Esophagus muscularis mucosa (tissue), 4 donors: Measurements from ENCODE around the gene EPSTI1. TPM values are rescaled to one million over a fixed set of nuclear protein-coding genes. Genes with fewer than 3 reads are reported as not detected.

ENCODE experiments used
- DNase-seq: peaks from one replicate; pipeline ENCODE4 v3.0.0-alpha.2; 2017; ENCODE audit errors: extremely low spot score
- H3K27ac ChIP-seq, 4 donors: fragments of 200-600 bp; sonication (generic); replicated peaks in 1 of 4; 1 replicate in 3 of 4; 2 replicates in 1 of 4; pipeline ENCODE4 v1.5.1; 2016 to 2019; ENCODE audit warnings: mild to moderate bottlenecking in 1 of 4
- H3K27me3 ChIP-seq, 4 donors: fragments of 200-600 bp; sonication (generic); one replicate each; pipeline versions ENCODE4 v1.5.1 to v1.6.0; 2016 to 2019
- H3K36me3 ChIP-seq, 4 donors: fragments of 200-600 bp; sonication (generic); one replicate each; pipeline ENCODE4 v1.5.1; 2016 to 2019
- H3K4me1 ChIP-seq, 4 donors: fragments of 200-600 bp; sonication (generic); one replicate each; pipeline ENCODE4 v1.5.1; 2016 to 2019
- H3K4me3 ChIP-seq, 4 donors: fragments of 200-600 bp; sonication (generic); 1 replicate in 2 of 4; 2 replicates in 2 of 4; pipeline ENCODE4 v1.5.1; 2016 to 2019; ENCODE audit warnings: mild to moderate bottlenecking in 4 of 4, moderate library complexity in 1 of 4
- H3K9me3 ChIP-seq, 4 donors: fragments of 200-600 bp; sonication (generic); 1 replicate in 3 of 4; 2 replicates in 1 of 4; pipeline ENCODE4 v1.5.1; 2016 to 2019
- CTCF ChIP-seq, 3 experiments: fragments of 200-600 bp in 2 of 3; fragments of 450-650 bp in 1 of 3; sonication (generic) in 2 of 3; IDR thresholded peaks; one replicate each; pipeline ENCODE4 v1.5.1; 2017 to 2019; ENCODE audit warnings: antibody characterized with exemption in 3 of 3, mild to moderate bottlenecking in 2 of 3, moderate library complexity in 1 of 3
- EP300 ChIP-seq: sonication (generic); formaldehyde crosslinking; IDR thresholded peaks from one replicate; pipeline ENCODE4 v1.6.1; 2017; ENCODE audit warnings: antibody characterized with exemption
- POLR2A ChIP-seq: fragments of 450-650 bp; IDR thresholded peaks from one replicate; pipeline ENCODE4 v1.6.1; 2017; ENCODE audit warnings: antibody characterized with exemption, moderate library complexity, mild to moderate bottlenecking, low read depth
- POLR2AphosphoS5 ChIP-seq, 2 donors: sonication (generic); formaldehyde crosslinking; IDR thresholded peaks; one replicate each; pipeline ENCODE4 v1.6.1; 2017; ENCODE audit warnings: antibody characterized with exemption in 2 of 2
- WGBS: methylation state at CpG from one replicate; pipeline ENCODE4 v1.1.5; 2018; 5-methylcytosine and 5-hydroxymethylcytosine counted together
- intact Hi-C: fragments of 100-400 bp; cut with DNase I; formaldehyde crosslinking; loops from one replicate; pipeline ENCODE4 v1.15.1; 2023
- total RNA-seq, 4 donors: library from RNA; depleted of rRNA; stranded (reverse); fragments of >200 nt; gene quantifications; one replicate each; pipeline versions ENCODE4 v1.1.0 to v1.2.1, GENCODE V29; 2016

Gene EPSTI1
- total RNA-seq, 4 donors from 2014 or later, result 4.6 to 16.3 (median 9.6) TPM

DNA sequence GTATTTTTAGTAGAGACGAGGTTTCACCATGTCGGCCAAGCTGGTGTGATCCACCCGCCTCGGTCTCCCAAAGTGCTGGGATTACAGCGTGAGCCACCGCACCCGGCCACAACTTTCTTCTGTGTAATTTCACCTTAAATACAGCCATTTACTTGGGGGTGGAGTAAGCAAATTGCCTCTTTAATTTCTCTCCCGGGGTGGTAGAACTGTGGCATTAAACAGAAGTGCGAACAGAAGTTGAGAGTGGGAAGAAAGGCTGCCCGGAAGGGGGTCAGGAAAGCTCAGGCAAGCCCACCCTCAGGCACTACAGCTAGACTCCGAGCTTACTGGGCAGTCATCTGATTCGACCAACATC, 30.9 kb upstream of the EPSTI1 start:
- intact Hi-C loops, result loop anchor here (2.0 kb wide), 1 partner anchor 52 kb away; no protein-coding TSS in a partner anchor
- Histone ChIP-seq H3K4me1 (peaks cover 10 to 42% (median 35%) of the 10 kb centered on the region in 4 donors), H3K27ac (peak overlapping the region; percentile 78 to 85 (median 84)), H3K36me3 (peaks cover 0 to 5% (median 2%) of the 10 kb centered on the region in 4 donors), H3K27me3 (peaks cover 0 to 4% (median 0%) of the 10 kb centered on the region in 4 donors), H3K9me3 (no peaks in the 10 kb centered on the region), H3K4me3 (peak overlapping the region; percentile 61 to 80 (median 68))
- no peak for DNase-seq
- no peak for TF ChIP-seq CTCF (IDR thresholded peaks at IDR 0.05)
- no peak for TF ChIP-seq EP300
- TF ChIP-seq POLR2AphosphoS5 (IDR thresholded peaks at IDR 0.05), result no peak
- TF ChIP-seq POLR2A, result no peak
- WGBS, result 78% methylated on average over 10 of the region's 12 CpGs

- Histone ChIP-seq H3K27ac (no peak overlapping the region), H3K4me3 (no peak overlapping the region), H3K36me3 (no peaks in the 10 kb centered on the region), H3K27me3 (peaks cover 0 to 4% (median 0%) of the 10 kb centered on the region in 4 donors), H3K4me1 (peaks cover 10 to 38% (median 33%) of the 10 kb centered on the region in 4 donors), H3K9me3 (no peaks in the 10 kb centered on the region)
- intact Hi-C loops, result loop anchor here (2.0 kb wide), 1 partner anchor 51 kb away; no protein-coding TSS in a partner anchor
- no peak for DNase-seq
- 84% methylated on average over 11 of the region's 11 CpGs for WGBS
- TF ChIP-seq POLR2A, result no peak
- TF ChIP-seq EP300, result no peak
Measured at GRCh38 chr13:43021926-43022670, 30.1 kb upstream of the EPSTI1 start.

DNA sequence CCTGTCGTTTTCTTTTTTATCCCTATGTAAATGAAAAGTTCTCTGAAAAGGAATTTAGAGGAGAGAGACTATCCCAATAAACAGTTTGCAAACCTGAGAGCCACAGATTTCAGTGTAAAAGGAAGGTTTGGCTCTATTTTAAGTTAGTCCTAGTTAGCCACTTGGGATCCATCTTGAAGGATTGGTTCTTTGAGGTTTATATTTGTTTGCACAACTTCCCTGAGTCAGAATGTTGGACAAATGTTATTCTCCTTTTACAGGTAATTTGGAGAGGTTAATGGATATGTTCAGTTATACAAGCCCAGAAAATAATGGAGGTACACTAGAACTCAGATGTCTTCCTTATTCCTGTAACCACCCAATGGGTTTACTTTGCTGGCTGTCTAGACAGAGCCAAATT, 28.8 kb upstream of the EPSTI1 start:
- Histone ChIP-seq H3K36me3 (no peaks in the 10 kb centered on the region), H3K4me1 (peaks cover 10 to 27% (median 23%) of the 10 kb centered on the region in 4 donors), H3K27ac (no peak overlapping the region), H3K9me3 (no peaks in the 10 kb centered on the region), H3K4me3 (no peak overlapping the region), H3K27me3 (peaks cover 0 to 4% (median 0%) of the 10 kb centered on the region in 4 donors)
- DNase-seq, result no peak
- intact Hi-C loops, result no loop called here
- 76% methylated on average over 1 of the region's 1 CpG for WGBS
- TF ChIP-seq POLR2AphosphoS5 (IDR thresholded peaks at IDR 0.05) (no peak), EP300 (no peak), POLR2A (no peak)

DNA sequence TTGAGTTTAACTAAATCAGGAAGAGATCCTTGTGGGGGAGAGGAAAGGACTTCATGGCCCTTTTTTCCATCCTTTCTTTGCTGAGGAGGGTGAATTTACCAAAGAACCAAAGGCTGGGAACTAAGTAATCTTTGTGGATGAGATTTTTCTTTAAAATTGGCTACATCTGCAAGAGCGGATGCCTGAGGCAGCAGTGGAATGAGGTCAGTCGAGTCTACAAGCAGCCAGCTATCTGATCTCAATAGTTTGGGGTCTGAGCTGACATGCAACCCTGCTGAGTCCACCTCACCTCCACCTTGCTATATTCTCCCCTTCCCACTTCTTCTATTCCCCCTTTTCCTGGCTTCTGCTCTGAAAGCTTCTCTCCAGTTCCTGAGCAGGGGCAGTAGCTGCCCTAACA, 27.8 kb upstream of the EPSTI1 start:
- H3K9me3 ChIP-seq, result no peaks in the 10 kb centered on the region
- H3K27ac ChIP-seq, result no peak overlapping the region
- no peak for TF ChIP-seq CTCF (IDR thresholded peaks at IDR 0.05)
- TF ChIP-seq EP300, result no peak
- no peak for TF ChIP-seq POLR2AphosphoS5 (IDR thresholded peaks at IDR 0.05)
- TF ChIP-seq POLR2A, result no peak
- 67% methylated on average over 2 of the region's 2 CpGs for WGBS
- H3K36me3 ChIP-seq, result no peaks in the 10 kb centered on the region
- intact Hi-C loops, result no loop called here
- H3K27me3 ChIP-seq, result peaks cover 0 to 4% (median 0%) of the 10 kb centered on the region in 4 donors
- H3K4me1 ChIP-seq, result peaks cover under 1 to 17% (median 13%) of the 10 kb centered on the region in 4 donors
- no peak for DNase-seq
- H3K4me3 ChIP-seq, result no peak overlapping the region

DNA sequence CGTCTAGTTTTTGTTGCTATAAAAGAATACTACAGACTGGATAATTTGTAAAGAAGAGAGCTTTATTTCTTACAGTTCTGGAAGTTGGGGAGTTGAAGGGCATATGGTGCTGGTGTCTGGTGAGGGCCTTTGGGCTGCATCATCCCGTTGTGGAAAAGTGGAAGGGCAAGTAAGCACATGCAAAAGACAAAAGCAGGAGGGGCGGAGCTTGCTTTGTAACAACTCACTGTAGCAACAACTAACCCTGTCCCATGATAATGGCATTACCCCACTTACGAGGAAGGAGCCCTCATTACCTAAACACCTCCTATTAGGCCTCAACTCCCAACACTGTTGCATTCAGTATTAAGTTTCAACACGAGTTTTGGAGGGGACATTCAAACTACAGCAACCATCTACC, 24.2 kb upstream of the EPSTI1 start:
- no peak for TF ChIP-seq CTCF (IDR thresholded peaks at IDR 0.05)
- no peak for TF ChIP-seq POLR2AphosphoS5 (IDR thresholded peaks at IDR 0.05)
- no peak for TF ChIP-seq POLR2A
- TF ChIP-seq EP300, result no peak
- no peaks in the 10 kb centered on the region for H3K27me3 ChIP-seq
- intact Hi-C loops, result no loop called here
- no peak overlapping the region for H3K4me3 ChIP-seq
- no peaks in the 10 kb centered on the region for H3K36me3 ChIP-seq
- DNase-seq, result no peak
- 87% methylated on average over 5 of the region's 5 CpGs for WGBS
- no peaks in the 10 kb centered on the region for H3K4me1 ChIP-seq
- no peak overlapping the region for H3K27ac ChIP-seq
- H3K9me3 ChIP-seq, result no peaks in the 10 kb centered on the region
